ENCODE results near the gene CCDC106.

Gene CCDC106

GRCh38 chr19:55614711-55615542, 33.1 kb upstream of the CCDC106 start:
- DNase-seq, result no peak

GRCh38 chr19:55615543-55616394, 32.2 kb upstream of the CCDC106 start:
- no peak for DNase-seq

GRCh38 chr19:55616395-55616875, 31.6 kb upstream of the CCDC106 start:
- DNase-seq, result no peak

- no peak for DNase-seq
Observed at GRCh38 chr19:55617426-55617825, 30.6 kb upstream of the CCDC106 start.

GRCh38 chr19:55618426-55618825, 29.6 kb upstream of the CCDC106 start:
- DNase-seq, result no peak

- DNase-seq, result no peak
Observed at GRCh38 chr19:55619286-55619685, 28.7 kb upstream of the CCDC106 start.

- DNase-seq, result no peak
Observed at GRCh38 chr19:55620410-55621204, 27.4 kb upstream of the CCDC106 start.

GRCh38 chr19:55621205-55621672, 26.8 kb upstream of the CCDC106 start:
- no peak for DNase-seq

- DNase-seq, result no peak
Observed at GRCh38 chr19:55621673-55622231, 26.3 kb upstream of the CCDC106 start.

GRCh38 chr19:55622242-55622969, 25.6 kb upstream of the CCDC106 start:
- no peak for DNase-seq

GRCh38 chr19:55623130-55623529, 24.9 kb upstream of the CCDC106 start:
- no peak for DNase-seq

- DNase-seq, result no peak
Observed at GRCh38 chr19:55623561-55623960, 24.5 kb upstream of the CCDC106 start.

GRCh38 chr19:55624109-55625003, 23.7 kb upstream of the CCDC106 start, which contains the start of gene ZNF784:
Gene ZNF784 (minus strand): TSS chr19:55624566. CDS start chr19:55624561, 5 bp downstream.
- peak; percentile 89 to 94 (median 92) for DNase-seq

- DNase-seq, result no peak
Observed at GRCh38 chr19:55625004-55625326, 23.0 kb upstream of the CCDC106 start.

- DNase-seq, result no peak
Observed at GRCh38 chr19:55626350-55626749, 21.7 kb upstream of the CCDC106 start.

GRCh38 chr19:55632463-55632834, 15.6 kb upstream of the CCDC106 start:
- peak; percentile 70 to 87 (median 77) for DNase-seq

GRCh38 chr19:55633861-55634260, 14.2 kb upstream of the CCDC106 start:
- no peak for DNase-seq

- no peak for DNase-seq
Observed at GRCh38 chr19:55635334-55635717, 12.7 kb upstream of the CCDC106 start.

- DNase-seq, result no peak
Observed at GRCh38 chr19:55635856-55636440, 12.1 kb upstream of the CCDC106 start.

GRCh38 chr19:55636723-55637122, 11.3 kb upstream of the CCDC106 start:
- DNase-seq, result no peak
